SIG-M5 treated with dmso at 0.1 percent for 504 hours (cell line): ENCODE data around the gene PCSK6.

Experiments used
- DNase-seq: peaks from one replicate; lab custom pipeline; 2025; ENCODE audit not compliant: unreplicated experiment; lab: John Stamatoyannopoulos, UW

PCSK6 gene

GRCh38 chr15:101448336-101448735 is 41.2 kb downstream of the PCSK6 start:
- DNase-seq: no peak

- DNase-seq: no peak
Measured at GRCh38 chr15:101447561-101448071, 41.9 kb downstream of the PCSK6 start.

- DNase-seq: no peak
Measured at GRCh38 chr15:101447168-101447533, 42.4 kb downstream of the PCSK6 start.

GRCh38 chr15:101446518-101447167 is 42.9 kb downstream of the PCSK6 start:
- DNase-seq: no peak

- DNase-seq: peak; percentile 37
Measured at GRCh38 chr15:101445562-101446517, 43.7 kb downstream of the PCSK6 start.

- no peak for DNase-seq
Measured at GRCh38 chr15:101444807-101445508, 44.5 kb downstream of the PCSK6 start.

- no peak for DNase-seq
Measured at GRCh38 chr15:101444015-101444414, 45.5 kb downstream of the PCSK6 start.

- DNase-seq: no peak
Measured at GRCh38 chr15:101442272-101442671, 47.2 kb downstream of the PCSK6 start.

GRCh38 chr15:101441696-101442095 is 47.8 kb downstream of the PCSK6 start:
- DNase-seq: peak; percentile 46

- peak; percentile 7 for DNase-seq
Measured at GRCh38 chr15:101440846-101441590, 48.5 kb downstream of the PCSK6 start.

GRCh38 chr15:101439920-101440319 is 49.6 kb downstream of the PCSK6 start:
- no peak for DNase-seq

GRCh38 chr15:101439285-101439919 is 50.1 kb downstream of the PCSK6 start:
- no peak for DNase-seq

GRCh38 chr15:101438482-101439284 is 50.8 kb downstream of the PCSK6 start:
- DNase-seq: no peak

- DNase-seq: no peak
Measured at GRCh38 chr15:101437618-101438481, 51.7 kb downstream of the PCSK6 start.

GRCh38 chr15:101437209-101437608 is 52.3 kb downstream of the PCSK6 start:
- DNase-seq: no peak

GRCh38 chr15:101436526-101436925 is 53.0 kb downstream of the PCSK6 start:
- no peak for DNase-seq

- DNase-seq: no peak
Measured at GRCh38 chr15:101435761-101436160, 53.7 kb downstream of the PCSK6 start.
